IPS DF 4.7 (cell line): Measurements from ENCODE around the gene SERPINA10.

ENCODE experiments used
- DNase-seq: peaks from one replicate; pipeline ENCODE4 v3.0.0-alpha.2; 2013; ENCODE audit warnings: low spot score; ENCODE audit errors: extremely low read depth

Gene SERPINA10

DNA sequence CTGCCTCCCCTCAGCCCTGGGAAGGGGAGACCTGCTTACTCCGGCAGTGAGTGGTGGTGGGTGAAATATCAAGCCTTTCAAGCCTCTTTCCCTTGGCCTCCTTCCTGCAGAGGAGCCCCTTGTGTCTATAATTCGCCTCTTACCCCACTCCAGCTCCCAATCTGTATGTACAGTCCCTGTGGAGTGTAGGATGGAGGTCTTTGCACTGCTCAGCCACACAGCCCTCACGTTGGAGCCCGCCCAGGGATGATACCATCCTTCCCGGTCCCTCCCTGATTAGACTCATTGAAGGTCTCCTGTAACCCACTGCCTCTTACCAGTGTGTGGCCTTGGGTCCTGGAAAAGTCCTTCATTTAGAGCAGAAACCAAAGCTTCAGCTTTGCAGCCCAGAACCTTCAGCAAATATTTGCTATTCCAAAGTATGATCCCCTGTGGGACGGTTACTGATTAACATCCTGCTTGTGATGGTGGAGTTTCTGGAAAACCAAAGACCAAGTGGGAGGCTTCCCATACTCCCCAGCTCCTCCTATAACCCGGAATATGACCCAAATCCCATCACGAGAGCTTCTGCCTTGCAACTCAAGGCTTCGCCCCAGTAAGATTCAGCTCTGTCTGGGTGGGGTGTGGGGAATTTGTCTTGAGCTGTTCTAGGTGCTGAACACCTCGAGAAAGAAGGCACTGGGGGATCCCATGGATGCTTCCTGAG lies at the start of gene SERPINA10:
Gene SERPINA10, minus strand, starts transcription at position 397 of the 706 bp plus-strand sequence. CDS start 2,675 bp downstream, outside the sequence.
- no peak for DNase-seq

DNA sequence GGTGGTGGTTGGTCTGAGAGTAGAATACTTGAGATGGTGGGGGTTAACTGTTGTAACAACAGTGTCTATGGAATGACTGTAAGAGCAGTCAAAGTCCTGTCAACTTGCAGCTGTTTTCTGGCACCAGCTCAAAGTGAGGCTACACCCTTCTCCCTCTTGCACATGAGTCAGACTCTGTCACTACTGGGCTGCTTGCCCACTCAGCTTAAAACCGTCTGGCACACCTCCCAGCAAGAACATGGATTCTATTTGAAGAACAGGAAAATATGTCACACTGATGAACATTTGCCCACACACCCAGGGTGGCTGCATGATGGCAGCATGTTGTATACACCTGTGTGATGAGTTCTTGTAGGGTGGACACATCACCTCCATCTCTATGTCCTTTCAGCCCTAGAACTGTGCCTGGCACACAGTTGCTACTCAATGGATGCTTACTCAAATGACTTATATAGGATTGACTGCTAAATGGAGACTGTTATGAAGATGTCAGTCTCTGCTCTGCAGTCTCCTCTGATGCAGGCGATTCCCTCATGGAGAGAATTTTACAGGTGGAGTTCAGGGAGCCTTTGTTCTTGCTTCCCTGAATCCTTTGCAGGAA lies 49.4 kb upstream of the SERPINA10 start:
- no peak for DNase-seq

GRCh38 chr14:94341656-94342333 lies 48.7 kb upstream of the SERPINA10 start:
- no peak for DNase-seq

GRCh38 chr14:94340533-94340932 lies 47.5 kb upstream of the SERPINA10 start:
- DNase-seq = no peak

DNA sequence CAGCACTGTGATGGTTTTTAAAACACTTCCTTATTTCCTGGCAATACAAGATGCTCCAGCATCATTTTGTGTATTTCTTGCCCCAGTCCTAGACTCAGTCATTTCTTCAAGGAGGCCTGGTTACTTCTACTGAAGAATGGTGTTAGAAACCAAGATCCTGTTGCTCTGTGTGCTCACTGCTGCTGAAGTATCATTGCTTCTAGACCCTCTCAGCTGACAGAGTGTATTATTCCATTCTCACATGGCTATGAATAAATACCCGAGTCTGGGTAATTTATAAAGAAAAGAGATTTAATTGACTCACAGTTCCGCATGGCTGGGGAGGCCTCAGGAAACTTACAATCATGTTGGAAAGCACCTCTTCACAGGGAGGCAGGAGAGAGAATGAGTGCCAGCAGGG lies 45.0 kb upstream of the SERPINA10 start:
- no peak for DNase-seq

DNA sequence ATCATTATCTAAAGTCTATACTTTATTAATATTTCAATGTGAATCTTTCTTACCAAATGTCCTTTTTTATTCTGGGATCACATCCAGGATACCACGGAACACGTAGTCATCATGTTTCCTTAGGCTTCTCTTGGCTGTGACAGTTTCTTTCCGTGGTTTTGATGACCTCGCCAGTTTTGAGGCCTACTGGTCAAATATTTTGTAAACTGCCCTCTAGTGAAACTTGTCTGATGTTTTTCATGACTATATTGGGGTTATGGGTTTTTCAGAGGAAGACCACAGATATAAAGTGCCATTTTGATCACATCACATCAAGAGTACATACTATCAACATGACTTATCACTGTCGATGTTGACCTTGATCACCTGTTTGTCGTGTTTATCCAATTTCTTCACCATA lies 44.2 kb upstream of the SERPINA10 start:
- no peak for DNase-seq

- DNase-seq = no peak
Measured at GRCh38 chr14:94334872-94335271, 41.8 kb upstream of the SERPINA10 start.

GRCh38 chr14:94332587-94332986 lies 39.5 kb upstream of the SERPINA10 start:
- DNase-seq = no peak

GRCh38 chr14:94332063-94332583 lies 39.1 kb upstream of the SERPINA10 start:
- no peak for DNase-seq

DNA sequence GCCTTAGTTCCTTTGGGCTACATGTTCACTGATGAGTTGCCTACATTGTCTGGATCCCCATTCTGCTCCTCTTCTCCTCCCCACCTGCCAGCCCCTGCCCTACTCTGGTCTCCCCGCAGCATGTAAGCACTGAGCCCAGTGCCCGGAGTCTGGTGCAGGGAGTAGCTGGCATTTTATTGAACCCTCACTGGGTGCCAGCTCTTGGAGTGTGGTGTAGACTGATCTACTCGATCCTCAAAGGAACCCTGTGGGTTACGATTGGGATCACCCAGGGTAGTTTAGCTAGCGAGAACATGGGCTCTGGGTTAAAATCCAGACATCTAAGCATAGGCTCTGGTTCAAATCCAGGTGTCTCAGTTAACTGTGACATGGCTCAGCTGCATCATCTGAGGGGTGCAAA lies 38.4 kb upstream of the SERPINA10 start:
- DNase-seq = no peak

- DNase-seq = no peak
Measured at GRCh38 chr14:94330857-94331256, 37.8 kb upstream of the SERPINA10 start.

GRCh38 chr14:94330432-94330831 lies 37.4 kb upstream of the SERPINA10 start:
- no peak for DNase-seq

- no peak for DNase-seq
Measured at GRCh38 chr14:94329857-94330256, 36.8 kb upstream of the SERPINA10 start.

GRCh38 chr14:94328196-94328595 lies 35.1 kb upstream of the SERPINA10 start:
- no peak for DNase-seq

DNA sequence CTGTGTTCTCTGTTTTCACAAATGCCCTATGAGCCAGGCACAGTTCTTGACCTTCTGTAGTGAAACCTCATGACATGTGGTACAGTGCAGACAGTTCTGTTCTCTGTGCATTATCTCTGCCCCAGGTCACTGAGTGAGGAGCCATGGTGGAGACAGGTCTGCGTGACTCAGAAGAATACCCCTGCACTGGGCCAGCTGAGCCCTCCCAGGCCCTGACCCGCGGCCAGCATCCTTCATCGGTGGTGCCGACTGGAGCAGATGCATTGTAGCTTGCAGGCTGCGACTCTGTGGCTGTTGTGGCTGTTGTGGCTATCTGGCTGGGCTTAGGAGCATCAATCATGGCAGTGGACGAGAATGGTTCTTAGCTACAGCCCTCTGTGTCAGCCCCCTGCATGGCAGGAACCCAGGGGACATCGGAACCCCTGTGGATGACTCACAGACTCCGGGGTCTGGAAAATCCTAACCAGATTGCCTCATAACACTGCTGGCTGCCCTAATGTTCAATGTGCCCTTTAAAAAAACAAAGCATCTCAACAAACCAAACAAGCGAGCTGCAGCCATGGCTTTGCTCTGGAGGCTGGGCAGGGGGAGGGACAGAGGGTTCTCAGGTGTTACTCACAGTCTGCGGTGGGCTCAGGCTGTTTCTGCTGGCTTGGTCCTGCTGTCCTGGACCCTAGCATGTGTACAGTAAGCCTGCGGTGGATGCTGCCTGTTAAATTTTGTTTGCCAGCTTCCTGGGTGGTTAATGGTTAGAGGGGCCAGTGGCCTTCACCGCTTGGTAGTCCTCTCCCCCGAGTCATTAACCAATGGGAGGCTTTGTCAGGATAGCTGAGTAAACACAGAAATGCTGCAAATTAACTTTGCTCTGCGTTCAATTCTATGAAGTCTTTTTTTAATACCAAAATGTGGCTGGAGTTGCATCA lies 29.8 kb upstream of the SERPINA10 start, which contains the start of gene SERPINA6:
Gene SERPINA6, minus strand, starts transcription at position 689 of the 923 bp plus-strand sequence. CDS start 8,688 bp downstream, outside the sequence.
- DNase-seq = no peak

DNA sequence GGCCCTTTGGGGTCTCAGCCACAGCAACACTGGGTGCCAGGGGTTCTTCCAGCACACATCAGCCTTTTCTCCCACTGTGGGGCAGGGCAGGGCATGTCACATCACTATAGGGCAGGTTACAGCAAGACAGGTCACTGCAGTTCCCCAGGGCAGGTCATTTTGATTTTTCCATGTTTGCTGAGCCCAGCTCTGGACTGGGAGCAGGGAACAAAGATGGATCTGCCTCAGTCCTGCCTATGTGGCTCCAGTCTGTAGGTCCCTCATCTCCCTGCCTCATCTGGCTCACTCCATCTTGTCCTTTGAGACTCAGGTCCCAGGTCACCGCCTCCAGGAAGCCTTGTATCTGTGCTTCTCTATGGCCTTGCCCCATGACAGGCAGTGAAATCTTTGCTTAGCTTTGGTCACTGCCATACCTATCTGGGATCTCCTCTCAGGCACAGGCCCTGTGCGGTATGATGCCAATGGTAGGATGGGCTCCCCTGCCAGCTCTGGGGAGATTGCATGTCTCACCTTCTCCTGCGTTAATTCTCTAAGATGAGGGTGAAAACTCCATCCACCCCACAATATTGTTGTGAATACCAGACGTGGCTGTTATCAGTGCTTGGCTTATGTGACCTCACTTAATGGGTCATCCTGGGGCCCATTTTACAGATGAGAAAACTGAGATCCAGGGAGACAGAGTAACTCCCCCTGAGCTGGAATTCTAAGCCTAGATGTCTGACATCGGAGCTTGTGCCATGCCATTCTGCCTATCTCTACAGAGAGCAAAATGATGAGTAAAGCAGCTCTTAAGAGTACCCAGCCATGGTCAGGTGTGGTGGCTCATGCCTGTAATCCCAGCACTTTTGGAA lies 28.6 kb upstream of the SERPINA10 start:
- no peak for DNase-seq

DNA sequence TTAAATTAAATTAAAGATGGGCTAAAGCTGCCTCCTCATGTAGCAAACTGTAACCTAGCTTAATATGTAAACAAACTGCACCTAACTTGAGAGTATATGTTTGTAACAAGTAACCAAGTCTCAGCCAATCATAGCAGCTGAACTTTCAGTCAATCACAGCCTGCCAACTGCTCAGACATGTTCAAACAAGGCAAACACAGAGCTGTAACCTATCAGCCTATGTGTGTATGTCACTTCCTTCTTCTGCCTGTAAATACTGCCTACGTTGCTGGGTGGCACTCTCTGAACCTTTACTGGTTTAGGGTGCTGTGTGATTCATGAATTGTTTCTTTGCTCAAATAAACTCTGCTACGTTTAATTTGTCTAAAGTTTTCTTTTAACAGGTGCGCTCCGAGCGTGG lies 27.2 kb upstream of the SERPINA10 start:
- no peak for DNase-seq

GRCh38 chr14:94317259-94317658 lies 24.2 kb upstream of the SERPINA10 start:
- no peak for DNase-seq

DNA sequence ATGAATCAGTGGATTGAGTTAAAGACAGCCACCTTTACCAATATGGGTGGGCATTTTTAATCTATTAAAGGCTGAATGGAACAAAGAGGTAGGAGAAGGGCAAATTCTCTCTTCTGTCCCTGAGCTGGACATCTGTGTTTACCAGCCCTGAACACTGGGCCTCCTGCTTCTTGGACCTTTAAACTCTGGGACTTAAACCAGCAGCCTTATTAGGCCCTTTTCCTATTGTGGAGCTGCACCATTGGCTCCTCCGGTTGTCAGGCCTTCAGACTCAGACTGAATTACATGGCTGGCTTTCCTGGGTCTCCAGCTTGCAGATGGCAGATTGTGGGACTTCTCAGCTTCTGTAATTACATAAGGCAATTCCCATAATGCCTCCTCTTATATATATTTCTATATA lies 23.6 kb upstream of the SERPINA10 start:
- no peak for DNase-seq

DNA sequence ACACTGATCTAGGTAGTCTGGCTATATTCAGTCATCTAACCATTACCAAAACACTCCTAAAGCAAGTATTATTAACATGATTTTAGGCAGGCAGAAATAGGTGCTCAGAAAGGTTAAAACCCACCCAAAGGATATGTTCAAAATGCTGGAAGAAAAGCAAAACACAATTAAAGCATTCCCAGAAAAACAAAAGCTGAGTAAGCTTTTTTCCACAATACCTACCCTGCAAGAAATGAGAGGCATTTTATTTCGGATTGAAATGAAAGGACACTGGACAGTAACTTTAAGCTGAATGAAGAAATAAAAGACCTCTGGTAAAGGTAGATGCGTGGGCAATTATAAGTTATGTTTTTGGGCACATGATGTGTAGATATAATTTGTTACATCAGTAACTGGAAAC lies 21.8 kb upstream of the SERPINA10 start:
- DNase-seq = no peak
